ENCODE results near the gene ADD1.
"Not testable (repeated sequence)": the region's sequence is repeated elsewhere in the genome, so short reads cannot be mapped to it uniquely, and the experiment has no call there.

ADD1 gene

GRCh38 chr4:2935762-2936743, 92.4 kb downstream of the ADD1 start:
- no peaks in the 10 kb centered on the region for H3K9me3 ChIP-seq (ENCODE audit: insufficient read depth, low read depth, low read length)
- no peak overlapping the region for H3K27ac ChIP-seq (ENCODE audit: low read depth, low read length)
- peaks cover 60% of the 10 kb centered on the region for H3K36me3 ChIP-seq (ENCODE audit: insufficient read depth, low read length)
- H3K4me1 ChIP-seq (ENCODE audit: insufficient read depth, low read length): 0 out of 2 replicates have a peak, but pooled peaks cover 7% of the 10 kb centered on the region
- peak overlapping the region; percentile 74 for H3K4me3 ChIP-seq (ENCODE audit: low read length)
- H3K27me3 ChIP-seq (ENCODE audit: insufficient read depth, low read length): no peaks in the 10 kb centered on the region
- peak overlapping the region; percentile 78 for H3K9ac ChIP-seq (ENCODE audit: low read depth, low read length)
- WGBS: 86% methylated on average over 20 of the region's 20 CpGs

GRCh38 chr4:2936773-2937145, 93.1 kb downstream of the ADD1 start:
- Histone ChIP-seq H3K9ac (ENCODE audit: low read depth, low read length) (no peak overlapping the region), H3K27me3 (ENCODE audit: insufficient read depth, low read length) (no peaks in the 10 kb centered on the region), H3K36me3 (ENCODE audit: insufficient read depth, low read length) (peaks cover 60% of the 10 kb centered on the region), H3K9me3 (ENCODE audit: insufficient read depth, low read depth, low read length) (no peaks in the 10 kb centered on the region), H3K4me1 (ENCODE audit: insufficient read depth, low read length) (0 out of 2 replicates have a peak, but pooled peaks cover 7% of the 10 kb centered on the region), H3K27ac (ENCODE audit: low read depth, low read length) (no peak overlapping the region), H3K4me3 (ENCODE audit: low read length) (no peak overlapping the region)
- 90% methylated on average over 6 of the region's 6 CpGs for WGBS

- Histone ChIP-seq H3K36me3 (ENCODE audit: insufficient read depth, low read length) (peaks cover 64% of the 10 kb centered on the region), H3K4me3 (ENCODE audit: low read length) (no peak overlapping the region), H3K27ac (ENCODE audit: low read depth, low read length) (peak overlapping the region; percentile 35; the same call in 1 of the 2 replicates), H3K4me1 (ENCODE audit: insufficient read depth, low read length) (0 out of 2 replicates have a peak, but pooled peaks cover 7% of the 10 kb centered on the region), H3K9me3 (ENCODE audit: insufficient read depth, low read depth, low read length) (no peaks in the 10 kb centered on the region), H3K9ac (ENCODE audit: low read depth, low read length) (no peak overlapping the region), H3K27me3 (ENCODE audit: insufficient read depth, low read length) (no peaks in the 10 kb centered on the region)
- 83% methylated on average over 23 of the region's 23 CpGs for WGBS
Observed at GRCh38 chr4:2937146-2937857, 93.7 kb downstream of the ADD1 start.

GRCh38 chr4:2937986-2938385, 94.3 kb downstream of the ADD1 start:
- no peaks in the 10 kb centered on the region for H3K9me3 ChIP-seq (ENCODE audit: insufficient read depth, low read depth, low read length)
- no peaks in the 10 kb centered on the region for H3K27me3 ChIP-seq (ENCODE audit: insufficient read depth, low read length)
- 0 out of 2 replicates have a peak, but pooled peaks cover 7% of the 10 kb centered on the region for H3K4me1 ChIP-seq (ENCODE audit: insufficient read depth, low read length)
- no peak overlapping the region for H3K4me3 ChIP-seq (ENCODE audit: low read length)
- 95% methylated on average over 11 of the region's 12 CpGs for WGBS
- peaks cover 67% of the 10 kb centered on the region for H3K36me3 ChIP-seq (ENCODE audit: insufficient read depth, low read length)
- no peak overlapping the region for H3K27ac ChIP-seq (ENCODE audit: low read depth, low read length)
- no peak overlapping the region for H3K9ac ChIP-seq (ENCODE audit: low read depth, low read length)

GRCh38 chr4:2938411-2938810, 94.8 kb downstream of the ADD1 start:
- 95% methylated on average over 10 of the region's 10 CpGs for WGBS
- not testable (repeated sequence) for H3K4me3 ChIP-seq (ENCODE audit: low read length); H3K9me3 ChIP-seq (ENCODE audit: insufficient read depth, low read depth, low read length); H3K27ac ChIP-seq (ENCODE audit: low read depth, low read length); H3K27me3 ChIP-seq (ENCODE audit: insufficient read depth, low read length); H3K9ac ChIP-seq (ENCODE audit: low read depth, low read length); H3K4me1 ChIP-seq (ENCODE audit: insufficient read depth, low read length)
- peaks cover 71% of the 10 kb centered on the region for H3K36me3 ChIP-seq (ENCODE audit: insufficient read depth, low read length)

GRCh38 chr4:2938906-2939305, 95.3 kb downstream of the ADD1 start:
- no peak overlapping the region for H3K4me3 ChIP-seq (ENCODE audit: low read length)
- no peaks in the 10 kb centered on the region for H3K27me3 ChIP-seq (ENCODE audit: insufficient read depth, low read length)
- H3K9ac ChIP-seq (ENCODE audit: low read depth, low read length): no peak overlapping the region
- 0 out of 2 replicates have a peak, but pooled peaks cover 7% of the 10 kb centered on the region for H3K4me1 ChIP-seq (ENCODE audit: insufficient read depth, low read length)
- H3K27ac ChIP-seq (ENCODE audit: low read depth, low read length): no peak overlapping the region
- no peaks in the 10 kb centered on the region for H3K9me3 ChIP-seq (ENCODE audit: insufficient read depth, low read depth, low read length)
- WGBS: 95% methylated on average over 14 of the region's 14 CpGs
- peaks cover 76% of the 10 kb centered on the region for H3K36me3 ChIP-seq (ENCODE audit: insufficient read depth, low read length)

GRCh38 chr4:2939383-2940243, 96.0 kb downstream of the ADD1 start:
- 95% methylated on average over 30 of the region's 30 CpGs for WGBS
- no peaks in the 10 kb centered on the region for H3K9me3 ChIP-seq (ENCODE audit: insufficient read depth, low read depth, low read length)
- 0 out of 2 replicates have a peak, but pooled peaks cover 7% of the 10 kb centered on the region for H3K4me1 ChIP-seq (ENCODE audit: insufficient read depth, low read length)
- H3K27me3 ChIP-seq (ENCODE audit: insufficient read depth, low read length): no peaks in the 10 kb centered on the region
- peaks cover 81% of the 10 kb centered on the region for H3K36me3 ChIP-seq (ENCODE audit: insufficient read depth, low read length)
- no peak overlapping the region for H3K27ac ChIP-seq (ENCODE audit: low read depth, low read length)
- no peak overlapping the region for H3K9ac ChIP-seq (ENCODE audit: low read depth, low read length)
- H3K4me3 ChIP-seq (ENCODE audit: low read length): no peak overlapping the region

- peaks cover 90% of the 10 kb centered on the region for H3K36me3 ChIP-seq (ENCODE audit: insufficient read depth, low read length)
- H3K27me3 ChIP-seq (ENCODE audit: insufficient read depth, low read length): no peaks in the 10 kb centered on the region
- 94% methylated on average over 29 of the region's 29 CpGs for WGBS
- H3K9ac ChIP-seq (ENCODE audit: low read depth, low read length): no peak overlapping the region
- H3K27ac ChIP-seq (ENCODE audit: low read depth, low read length): no peak overlapping the region
- 0 out of 2 replicates have a peak, but pooled peaks cover 6% of the 10 kb centered on the region for H3K4me1 ChIP-seq (ENCODE audit: insufficient read depth, low read length)
- no peaks in the 10 kb centered on the region for H3K9me3 ChIP-seq (ENCODE audit: insufficient read depth, low read depth, low read length)
- H3K4me3 ChIP-seq (ENCODE audit: low read length): no peak overlapping the region
Observed at GRCh38 chr4:2940267-2941137, 96.9 kb downstream of the ADD1 start.

- H3K9me3 ChIP-seq (ENCODE audit: insufficient read depth, low read depth, low read length): no peaks in the 10 kb centered on the region
- H3K4me3 ChIP-seq (ENCODE audit: low read length): no peak overlapping the region
- no peak overlapping the region for H3K27ac ChIP-seq (ENCODE audit: low read depth, low read length)
- H3K4me1 ChIP-seq (ENCODE audit: insufficient read depth, low read length): no peaks in the 10 kb centered on the region
- peaks cover 96% of the 10 kb centered on the region for H3K36me3 ChIP-seq (ENCODE audit: insufficient read depth, low read length)
- 96% methylated on average over 24 of the region's 24 CpGs for WGBS
- H3K27me3 ChIP-seq (ENCODE audit: insufficient read depth, low read length): no peaks in the 10 kb centered on the region
- H3K9ac ChIP-seq (ENCODE audit: low read depth, low read length): no peak overlapping the region
Observed at GRCh38 chr4:2941138-2942036, 97.7 kb downstream of the ADD1 start.

Measured in HUES64 (cell line).